Measurements from ENCODE around the gene ATP7B. TPM values are rescaled to one million over a fixed set of nuclear protein-coding genes. Genes with fewer than 3 reads are reported as not detected.

Gene ATP7B
- total and polyA plus RNA-seq, 8 donors = 2.0 to 6.0 (median 2.6) TPM

GRCh38 chr13:51943721-51944120, 67.5 kb downstream of the ATP7B start:
- Histone ChIP-seq H3K4me3 (no peak overlapping the region), H3K36me3 (peaks cover 0 to 5% (median 0%) of the 10 kb centered on the region in 3 donors), H3K27me3 (no peaks in the 10 kb centered on the region), H3K4me1 (no peaks in the 10 kb centered on the region), H3K9me3 (no peaks in the 10 kb centered on the region), H3K27ac (no peak overlapping the region)
- 83 to 85% methylated on average over 8 of the region's 8 CpGs for WGBS, 2 donors
- intact Hi-C loops (cut with DNase I) = no loop called here
- FAIRE-seq (no peak), ATAC-seq (no peak), DNase-seq (no peak)
- TF ChIP-seq CTCF (IDR thresholded peaks at IDR 0.05) = no peak

DNA sequence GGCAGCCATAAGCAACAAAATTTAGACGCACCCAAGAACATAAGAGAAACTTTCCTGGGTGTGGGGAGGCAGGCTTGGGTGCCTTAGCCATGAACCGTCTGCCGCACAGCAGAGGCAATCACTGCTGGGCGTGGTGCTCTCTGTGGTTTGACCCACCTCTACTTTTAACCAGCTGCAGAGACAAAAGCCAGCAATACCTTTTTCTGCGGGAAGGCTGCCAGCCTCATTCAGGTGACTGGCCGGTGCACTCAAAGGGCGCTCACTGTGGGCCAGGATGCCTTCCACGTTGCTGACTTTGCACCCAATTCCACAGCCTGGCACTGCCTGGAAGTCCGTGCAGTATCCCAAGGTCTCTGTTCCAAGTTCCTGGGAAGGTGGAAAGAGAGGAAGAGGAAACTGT, 69.1 kb downstream of the ATP7B start:
- H3K36me3 ChIP-seq = peaks cover 0 to 5% (median 0%) of the 10 kb centered on the region in 3 donors
- FAIRE-seq (no peak), DNase-seq (no peak), ATAC-seq (peak in 1 of 4 donors; percentile 49)
- intact Hi-C loops (cut with DNase I) = no loop called here
- H3K4me1 ChIP-seq = no peaks in the 10 kb centered on the region
- no peak for TF ChIP-seq CTCF (IDR thresholded peaks at IDR 0.05)
- no peak overlapping the region for H3K27ac ChIP-seq
- H3K27me3 ChIP-seq = no peaks in the 10 kb centered on the region
- no peaks in the 10 kb centered on the region for H3K9me3 ChIP-seq
- no peak overlapping the region for H3K4me3 ChIP-seq
- 81 to 82% methylated on average over 9 of the region's 9 CpGs for WGBS, 2 donors

DNA sequence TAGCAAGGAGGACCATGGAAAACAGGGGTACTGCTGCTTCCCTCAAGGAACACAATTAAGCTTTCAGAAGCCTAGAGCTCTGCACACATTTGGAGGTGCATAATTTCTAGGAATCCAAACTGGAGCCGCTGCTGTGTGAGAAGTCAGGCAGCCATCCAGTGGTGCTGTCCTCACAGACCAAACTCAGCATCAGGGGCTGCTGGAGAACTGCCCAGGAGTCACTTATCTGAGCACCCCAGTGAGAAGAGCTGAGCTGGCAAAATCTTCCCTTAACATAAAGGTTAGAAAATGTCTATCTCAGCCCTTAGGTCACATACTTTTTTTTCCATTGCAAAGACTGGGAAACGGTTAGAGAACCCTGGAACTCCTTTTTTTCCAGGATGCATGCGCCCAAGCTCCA, 72.8 kb downstream of the ATP7B start:
- FAIRE-seq (no peak), DNase-seq (no peak), ATAC-seq (no peak)
- Histone ChIP-seq H3K4me3 (no peak overlapping the region), H3K4me1 (no peaks in the 10 kb centered on the region), H3K36me3 (peaks cover 0 to 5% (median 0%) of the 10 kb centered on the region in 3 donors), H3K27ac (no peak overlapping the region), H3K9me3 (no peaks in the 10 kb centered on the region), H3K27me3 (no peaks in the 10 kb centered on the region)
- WGBS, 2 donors = 82 to 87% methylated on average over 3 of the region's 3 CpGs
- intact Hi-C loops (cut with DNase I) = no loop called here
- TF ChIP-seq CTCF (IDR thresholded peaks at IDR 0.05) = no peak

DNA sequence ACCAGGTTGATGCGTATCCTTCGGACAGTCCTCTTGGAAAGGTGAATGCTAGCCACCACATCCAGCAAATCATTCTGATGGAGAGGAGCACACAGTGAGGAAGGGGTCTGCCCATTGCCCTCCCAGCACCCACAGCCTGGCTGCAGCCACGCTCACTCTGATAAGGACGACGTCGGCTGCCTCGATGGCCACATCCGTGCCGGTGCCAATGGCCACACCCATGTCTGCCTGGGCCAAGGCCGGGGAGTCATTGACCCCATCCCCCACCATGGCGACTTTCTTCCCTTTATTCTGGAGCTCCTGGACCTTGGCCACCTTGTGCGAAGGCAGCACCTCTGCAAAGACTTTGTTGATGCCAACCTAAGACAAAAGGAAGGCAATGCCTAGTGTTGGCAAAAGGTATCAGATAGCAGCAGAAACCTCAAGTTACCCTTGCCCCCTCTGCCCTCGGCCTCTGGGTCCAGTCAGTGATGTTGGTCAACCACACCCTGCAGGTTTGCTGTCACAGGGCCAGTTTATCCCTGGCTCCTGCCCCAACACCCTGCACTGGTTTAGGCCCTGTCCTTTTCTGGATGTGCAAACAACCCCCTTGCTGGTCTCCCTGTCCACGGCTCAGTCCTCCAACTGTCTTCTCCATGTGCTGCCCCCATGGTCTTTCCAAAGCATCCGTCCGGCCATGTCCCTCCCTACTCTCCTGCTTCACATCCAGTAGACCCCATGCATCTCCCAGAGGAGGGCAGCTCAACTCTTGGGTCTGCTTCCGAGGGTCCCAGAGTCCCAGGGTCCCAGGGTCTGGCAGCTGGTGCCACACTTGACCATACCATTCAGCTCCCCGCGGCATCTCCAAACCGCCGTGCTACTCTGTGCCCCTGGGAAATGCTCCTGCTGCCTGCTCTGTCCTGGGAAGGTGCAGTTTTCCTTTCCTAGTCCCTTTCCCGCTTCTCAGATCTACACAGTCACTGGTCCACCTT, 73.6 kb downstream of the ATP7B start:
- Histone ChIP-seq H3K27me3 (no peaks in the 10 kb centered on the region), H3K4me3 (no peak overlapping the region), H3K9me3 (no peaks in the 10 kb centered on the region), H3K36me3 (peaks cover 0 to 5% (median 0%) of the 10 kb centered on the region in 3 donors), H3K4me1 (no peaks in the 10 kb centered on the region), H3K27ac (no peak overlapping the region)
- DNase-seq (peak in 1 of 6 donors; percentile 60), FAIRE-seq (no peak), ATAC-seq (no peak)
- no peak for TF ChIP-seq CTCF (IDR thresholded peaks at IDR 0.05)
- intact Hi-C loops (cut with DNase I) = no loop called here
- 83 to 84% methylated on average over 22 of the region's 22 CpGs for WGBS, 2 donors

All from pancreas (tissue), 10 donors.